ENCODE results near the gene CD8A. TPM values are rescaled to one million over a fixed set of nuclear protein-coding genes. Genes with fewer than 3 reads are reported as not detected.

Gene CD8A
- total and polyA plus RNA-seq, 8 donors = 0.39 to 2.0 (median 1.2) TPM

GRCh38 chr2:86764661-86765309 is 25.9 kb downstream of the CD8A start:
- peak in 3 of 4 donors; percentile 75 to 87 (median 79) for ATAC-seq
- no peak overlapping the region for H3K27ac ChIP-seq
- TF ChIP-seq, protein P1, sequence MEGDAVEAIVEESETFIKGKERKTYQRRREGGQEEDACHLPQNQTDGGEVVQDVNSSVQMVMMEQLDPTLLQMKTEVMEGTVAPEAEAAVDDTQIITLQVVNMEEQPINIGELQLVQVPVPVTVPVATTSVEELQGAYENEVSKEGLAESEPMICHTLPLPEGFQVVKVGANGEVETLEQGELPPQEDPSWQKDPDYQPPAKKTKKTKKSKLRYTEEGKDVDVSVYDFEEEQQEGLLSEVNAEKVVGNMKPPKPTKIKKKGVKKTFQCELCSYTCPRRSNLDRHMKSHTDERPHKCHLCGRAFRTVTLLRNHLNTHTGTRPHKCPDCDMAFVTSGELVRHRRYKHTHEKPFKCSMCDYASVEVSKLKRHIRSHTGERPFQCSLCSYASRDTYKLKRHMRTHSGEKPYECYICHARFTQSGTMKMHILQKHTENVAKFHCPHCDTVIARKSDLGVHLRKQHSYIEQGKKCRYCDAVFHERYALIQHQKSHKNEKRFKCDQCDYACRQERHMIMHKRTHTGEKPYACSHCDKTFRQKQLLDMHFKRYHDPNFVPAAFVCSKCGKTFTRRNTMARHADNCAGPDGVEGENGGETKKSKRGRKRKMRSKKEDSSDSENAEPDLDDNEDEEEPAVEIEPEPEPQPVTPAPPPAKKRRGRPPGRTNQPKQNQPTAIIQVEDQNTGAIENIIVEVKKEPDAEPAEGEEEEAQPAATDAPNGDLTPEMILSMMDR (IDR thresholded peaks at IDR 0.05) = peak; percentile 16 to 51 (median 44)
- intact Hi-C loops (cut with DNase I) = no loop called here
- H3K27me3 ChIP-seq = no peaks in the 10 kb centered on the region
- H3K4me3 ChIP-seq = no peak overlapping the region
- H3K36me3 ChIP-seq = no peaks in the 10 kb centered on the region
- H3K9me3 ChIP-seq = no peaks in the 10 kb centered on the region
- peak; percentile 51 for FAIRE-seq
- DNase-seq = peak in 1 of 6 donors; percentile 25
- no peaks in the 10 kb centered on the region for H3K4me1 ChIP-seq
- 72 to 73% methylated on average over 4 of the region's 4 CpGs for WGBS, 2 donors

DNA sequence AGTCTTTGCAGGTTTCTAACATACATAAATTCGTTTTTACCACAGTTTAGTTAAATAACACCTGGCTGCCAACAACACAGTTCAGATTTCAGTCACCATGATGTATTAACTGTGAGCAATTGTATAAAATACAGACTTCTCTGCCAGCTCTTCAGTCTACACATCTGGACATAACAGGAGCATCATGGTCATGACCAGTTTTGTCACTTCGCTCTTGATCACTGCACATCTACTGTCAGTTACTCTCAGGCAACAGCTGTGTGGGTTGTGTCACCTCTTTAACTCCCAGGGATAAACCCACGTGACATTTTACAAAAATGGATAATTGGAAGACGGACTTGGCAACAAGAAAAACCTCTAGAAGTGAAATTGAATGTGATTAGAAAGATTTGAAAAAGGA is 30.3 kb downstream of the CD8A start:
- no peaks in the 10 kb centered on the region for H3K4me1 ChIP-seq
- H3K27me3 ChIP-seq = no peaks in the 10 kb centered on the region
- H3K27ac ChIP-seq = no peak overlapping the region
- 79 to 81% methylated on average over 4 of the region's 4 CpGs for WGBS, 2 donors
- no peak overlapping the region for H3K4me3 ChIP-seq
- no peaks in the 10 kb centered on the region for H3K9me3 ChIP-seq
- DNase-seq = no peak
- no peaks in the 10 kb centered on the region for H3K36me3 ChIP-seq
- FAIRE-seq = no peak
- ATAC-seq = no peak
- TF ChIP-seq, protein P1 (IDR thresholded peaks at IDR 0.05) = no peak
- intact Hi-C loops (cut with DNase I) = no loop called here

DNA sequence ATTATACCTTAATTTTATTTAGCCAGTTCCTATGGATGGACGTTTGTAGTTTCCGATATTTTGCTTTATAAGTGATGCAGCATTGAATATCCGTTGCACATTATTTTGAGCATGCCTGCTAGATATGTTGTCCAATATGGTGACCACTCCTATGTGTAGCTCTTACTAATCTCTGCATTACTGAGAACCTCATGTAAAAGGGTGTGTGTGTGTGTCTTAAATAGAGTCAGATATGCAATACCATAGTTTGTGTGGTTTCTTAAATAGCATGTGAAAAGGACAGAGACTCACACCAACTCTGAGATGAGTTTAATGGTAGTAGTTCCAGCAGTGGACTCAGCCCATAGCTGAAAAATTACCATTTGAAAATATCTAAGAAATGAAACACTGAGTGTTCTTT is 32.3 kb downstream of the CD8A start:
- intact Hi-C loops (cut with DNase I) = no loop called here
- no peak for DNase-seq
- Histone ChIP-seq H3K4me1 (no peaks in the 10 kb centered on the region), H3K27me3 (no peaks in the 10 kb centered on the region), H3K9me3 (no peaks in the 10 kb centered on the region), H3K27ac (no peak overlapping the region), H3K4me3 (no peak overlapping the region), H3K36me3 (peaks cover 0 to 10% (median 0%) of the 10 kb centered on the region in 3 donors)
- TF ChIP-seq, protein P1 (IDR thresholded peaks at IDR 0.05) = no peak
- WGBS, 2 donors = 90 to 94% methylated on average over 3 of the region's 3 CpGs
- no peak for ATAC-seq
- no peak for FAIRE-seq

DNA sequence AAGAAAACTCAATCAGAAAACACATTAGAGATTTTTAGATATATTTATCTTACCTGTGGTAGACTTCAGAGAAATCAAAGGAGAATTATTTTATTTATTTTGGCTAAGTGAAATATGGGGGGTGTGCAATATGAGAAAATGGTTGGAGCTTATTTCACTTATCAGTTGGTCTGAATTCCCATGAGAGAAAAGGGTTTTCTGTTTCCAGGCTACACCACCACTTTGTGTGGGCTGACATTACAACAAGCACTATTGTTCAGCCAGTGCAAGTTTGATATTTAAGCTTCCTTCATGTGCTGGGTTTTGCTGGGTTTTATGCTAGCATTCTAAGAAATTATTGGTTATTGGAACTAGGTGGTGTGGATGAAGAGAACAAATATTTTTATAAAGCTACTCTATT is 37.1 kb downstream of the CD8A start:
- TF ChIP-seq, protein P1 (IDR thresholded peaks at IDR 0.05) = no peak
- Histone ChIP-seq H3K27me3 (no peaks in the 10 kb centered on the region), H3K9me3 (no peaks in the 10 kb centered on the region), H3K4me3 (no peak overlapping the region), H3K36me3 (peaks cover 0 to 10% (median 0%) of the 10 kb centered on the region in 3 donors), H3K27ac (no peak overlapping the region), H3K4me1 (no peaks in the 10 kb centered on the region)
- ATAC-seq (no peak), DNase-seq (no peak), FAIRE-seq (no peak)
- intact Hi-C loops (cut with DNase I) = no loop called here

- Histone ChIP-seq H3K4me3 (no peak overlapping the region), H3K9me3 (no peaks in the 10 kb centered on the region), H3K36me3 (peaks cover 0 to 14% (median 0%) of the 10 kb centered on the region in 3 donors), H3K4me1 (no peaks in the 10 kb centered on the region), H3K27ac (no peak overlapping the region), H3K27me3 (no peaks in the 10 kb centered on the region)
- FAIRE-seq (no peak), ATAC-seq (no peak), DNase-seq (no peak)
- TF ChIP-seq, protein P1 (IDR thresholded peaks at IDR 0.05) = no peak
- intact Hi-C loops (cut with DNase I) = no loop called here
- 93 to 98% methylated on average over 3 of the region's 3 CpGs for WGBS, 2 donors
These were observed 37.8 kb downstream of the CD8A start for GRCh38 chr2:86752934-86753333.

All from pancreas (tissue), 10 donors.